ENCODE data around the gene MS4A4E.
"Not testable (repeated sequence)": the region's sequence is repeated elsewhere in the genome, so short reads cannot be mapped to it uniquely, and the experiment has no call there.

Gene MS4A4E

DNA sequence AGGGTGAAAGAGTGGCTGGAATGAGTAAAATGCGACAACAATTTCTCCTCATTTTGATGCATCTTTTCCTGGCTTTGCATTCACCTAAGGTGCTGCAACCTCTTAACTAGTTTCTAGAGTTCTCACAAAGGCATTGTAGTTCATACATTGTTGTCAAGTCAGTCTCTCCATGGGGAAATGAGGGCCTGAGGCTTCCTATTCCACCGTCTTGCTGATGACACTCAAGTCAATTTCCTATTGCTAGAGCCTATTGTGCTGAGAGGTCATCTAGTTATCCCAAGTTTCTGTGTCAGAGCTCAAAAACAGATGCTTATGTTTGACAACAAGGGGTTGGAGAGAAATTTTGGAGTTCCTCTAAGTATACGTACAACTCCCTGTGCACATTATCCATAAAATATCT is 48.4 kb downstream of the MS4A4E start:
- no peak overlapping the region for H3K4me3 ChIP-seq (ENCODE audit: insufficient read depth in 1 of 2, low read depth in 1 of 2, low read length in 2 of 2)
- 72% methylated on average over 3 of the region's 3 CpGs for WGBS
- no peak overlapping the region for H2BK15ac ChIP-seq (ENCODE audit: low read depth, poor library complexity, severe bottlenecking)
- no peak overlapping the region for H3K27ac ChIP-seq (ENCODE audit: low read length, poor library complexity, severe bottlenecking)
- H3K4ac ChIP-seq (ENCODE audit: low read depth in 1 of 2, low read length in 2 of 2), result no peak overlapping the region
- H3K4me2 ChIP-seq (ENCODE audit: low read length, poor library complexity, severe bottlenecking), result no peak overlapping the region
- no peaks in the 10 kb centered on the region for H3K27me3 ChIP-seq (ENCODE audit: control insufficient read depth in 1 of 2, insufficient read depth in 1 of 2, low read length in 2 of 2)
- no peaks in the 10 kb centered on the region for H3K4me1 ChIP-seq (ENCODE audit: control insufficient read depth, insufficient read depth, low read depth, low read length)
- H3K14ac ChIP-seq (ENCODE audit: low read length in 2 of 2), result no peak overlapping the region
- no peak overlapping the region for H4K91ac ChIP-seq (ENCODE audit: low read length)
- no peak overlapping the region for H2BK120ac ChIP-seq (ENCODE audit: low read depth, low read length)
- no peak for DNase-seq
- H4K8ac ChIP-seq (ENCODE audit: low read length), result no peak overlapping the region
- H3K9ac ChIP-seq (ENCODE audit: low read length), result no peak overlapping the region
- no peak overlapping the region for H2AFZ ChIP-seq (ENCODE audit: low read depth, low read length)
- no peak overlapping the region for H2BK5ac ChIP-seq (ENCODE audit: low read depth, low read length, poor library complexity, severe bottlenecking)
- H3K9me3 ChIP-seq (ENCODE audit: control insufficient read depth, low read length), result no peaks in the 10 kb centered on the region
- H2BK12ac ChIP-seq (ENCODE audit: low read length in 2 of 2), result no peak overlapping the region
- no peaks in the 10 kb centered on the region for H3K36me3 ChIP-seq (ENCODE audit: control insufficient read depth in 1 of 2, insufficient read depth in 2 of 2, low read depth in 1 of 2, low read length in 2 of 2)
- H3K23ac ChIP-seq (ENCODE audit: low read length in 2 of 2), result no peak overlapping the region
- H3K18ac ChIP-seq (ENCODE audit: low read depth in 1 of 2, low read length in 2 of 2), result no peak overlapping the region
- no peak overlapping the region for H2AK5ac ChIP-seq (ENCODE audit: low read length, severe bottlenecking)
- no peaks in the 10 kb centered on the region for H3K79me1 ChIP-seq (replicated peaks; ENCODE audit: low read length, poor library complexity, severe bottlenecking)

- H3K9me3 ChIP-seq (ENCODE audit: control insufficient read depth, low read length), result no peaks in the 10 kb centered on the region
- no peak overlapping the region for H2AK5ac ChIP-seq (ENCODE audit: low read length, severe bottlenecking)
- no peak overlapping the region for H2BK15ac ChIP-seq (ENCODE audit: low read depth, poor library complexity, severe bottlenecking)
- no peaks in the 10 kb centered on the region for H3K79me1 ChIP-seq (replicated peaks; ENCODE audit: low read length, poor library complexity, severe bottlenecking)
- no peak overlapping the region for H3K18ac ChIP-seq (ENCODE audit: low read depth in 1 of 2, low read length in 2 of 2)
- H4K8ac ChIP-seq (ENCODE audit: low read length), result no peak overlapping the region
- H3K27ac ChIP-seq (ENCODE audit: low read length, poor library complexity, severe bottlenecking), result no peak overlapping the region
- no peak overlapping the region for H2BK12ac ChIP-seq (ENCODE audit: low read length in 2 of 2)
- no peak overlapping the region for H3K4me3 ChIP-seq (ENCODE audit: insufficient read depth in 1 of 2, low read depth in 1 of 2, low read length in 2 of 2)
- H3K9ac ChIP-seq (ENCODE audit: low read length), result no peak overlapping the region
- no peak overlapping the region for H3K23ac ChIP-seq (ENCODE audit: low read length in 2 of 2)
- no peak overlapping the region for H2BK120ac ChIP-seq (ENCODE audit: low read depth, low read length)
- no peak overlapping the region for H3K4ac ChIP-seq (ENCODE audit: low read depth in 1 of 2, low read length in 2 of 2)
- DNase-seq, result peak; percentile 74
- H3K14ac ChIP-seq (ENCODE audit: low read length in 2 of 2), result no peak overlapping the region
- H3K4me2 ChIP-seq (ENCODE audit: low read length, poor library complexity, severe bottlenecking), result no peak overlapping the region
- no peaks in the 10 kb centered on the region for H3K27me3 ChIP-seq (ENCODE audit: control insufficient read depth in 1 of 2, insufficient read depth in 1 of 2, low read length in 2 of 2)
- no peak overlapping the region for H4K91ac ChIP-seq (ENCODE audit: low read length)
- no peak overlapping the region for H2BK5ac ChIP-seq (ENCODE audit: low read depth, low read length, poor library complexity, severe bottlenecking)
- no peaks in the 10 kb centered on the region for H3K36me3 ChIP-seq (ENCODE audit: control insufficient read depth in 1 of 2, insufficient read depth in 2 of 2, low read depth in 1 of 2, low read length in 2 of 2)
- H3K4me1 ChIP-seq (ENCODE audit: control insufficient read depth, insufficient read depth, low read depth, low read length), result no peaks in the 10 kb centered on the region
- 0% methylated on average over 1 of the region's 1 CpG for WGBS
- H2AFZ ChIP-seq (ENCODE audit: low read depth, low read length), result no peak overlapping the region
These were observed 49.1 kb downstream of the MS4A4E start for GRCh38 chr11:60193687-60194433.

DNA sequence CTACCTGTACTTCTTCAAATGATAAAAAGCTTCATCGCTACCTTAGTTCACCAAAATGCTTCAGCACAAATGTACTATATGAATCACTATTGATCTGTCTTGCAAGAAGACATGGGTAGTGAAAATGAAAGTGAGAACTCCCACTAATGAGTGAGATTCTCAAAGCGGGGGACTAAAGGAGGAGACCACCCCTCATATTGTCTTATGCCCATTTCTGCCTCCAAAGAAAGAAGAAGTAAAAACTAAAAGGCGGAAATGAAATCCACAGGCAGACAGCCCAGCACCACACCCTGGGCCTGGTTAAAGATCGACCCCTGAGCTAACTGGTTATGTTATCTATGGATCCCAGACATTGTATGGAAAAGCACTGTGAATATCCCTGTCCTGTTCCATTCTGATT is 50.4 kb downstream of the MS4A4E start:
- H2AFZ ChIP-seq (ENCODE audit: low read depth, low read length); H4K8ac ChIP-seq (ENCODE audit: low read length); H2BK15ac ChIP-seq (ENCODE audit: low read depth, poor library complexity, severe bottlenecking); H3K9ac ChIP-seq (ENCODE audit: low read length); H3K27ac ChIP-seq (ENCODE audit: low read length, poor library complexity, severe bottlenecking); H3K27me3 ChIP-seq (ENCODE audit: control insufficient read depth in 1 of 2, insufficient read depth in 1 of 2, low read length in 2 of 2); H3K14ac ChIP-seq (ENCODE audit: low read length in 2 of 2); H3K4me3 ChIP-seq (ENCODE audit: insufficient read depth in 1 of 2, low read depth in 1 of 2, low read length in 2 of 2); H2BK12ac ChIP-seq (ENCODE audit: low read length in 2 of 2); H2BK5ac ChIP-seq (ENCODE audit: low read depth, low read length, poor library complexity, severe bottlenecking); H4K91ac ChIP-seq (ENCODE audit: low read length); DNase-seq; H3K79me1 ChIP-seq (replicated peaks; ENCODE audit: low read length, poor library complexity, severe bottlenecking); H3K9me3 ChIP-seq (ENCODE audit: control insufficient read depth, low read length); H3K18ac ChIP-seq (ENCODE audit: low read depth in 1 of 2, low read length in 2 of 2); H3K4me2 ChIP-seq (ENCODE audit: low read length, poor library complexity, severe bottlenecking); H2AK5ac ChIP-seq (ENCODE audit: low read length, severe bottlenecking); H3K4me1 ChIP-seq (ENCODE audit: control insufficient read depth, insufficient read depth, low read depth, low read length); H3K36me3 ChIP-seq (ENCODE audit: control insufficient read depth in 1 of 2, insufficient read depth in 2 of 2, low read depth in 1 of 2, low read length in 2 of 2); H3K4ac ChIP-seq (ENCODE audit: low read depth in 1 of 2, low read length in 2 of 2); H3K23ac ChIP-seq (ENCODE audit: low read length in 2 of 2); H2BK120ac ChIP-seq (ENCODE audit: low read depth, low read length): not testable (repeated sequence)
- 71% methylated on average over 3 of the region's 4 CpGs for WGBS

DNA sequence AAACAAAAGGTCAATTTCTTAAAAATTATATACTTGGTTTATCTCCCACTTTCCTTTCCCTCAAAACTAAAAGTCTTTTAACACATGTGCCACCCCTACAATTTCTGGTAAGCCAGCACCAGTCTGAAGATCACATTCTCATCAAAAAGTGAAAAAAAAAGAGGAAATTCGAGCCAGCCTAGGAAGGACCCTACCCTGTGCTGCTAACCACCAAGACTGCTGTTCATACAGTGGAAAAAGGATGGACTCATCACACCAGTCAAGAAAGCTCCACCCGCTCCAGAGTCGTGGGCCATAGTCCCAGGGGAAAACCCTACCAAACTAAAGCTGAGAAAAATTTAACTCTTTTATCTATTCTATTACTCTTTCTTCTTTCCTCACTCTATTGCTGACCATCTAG is 54.5 kb downstream of the MS4A4E start:
- not testable (repeated sequence) for H3K4me1 ChIP-seq (ENCODE audit: control insufficient read depth, insufficient read depth, low read depth, low read length); H3K9me3 ChIP-seq (ENCODE audit: control insufficient read depth, low read length); DNase-seq; H2AK5ac ChIP-seq (ENCODE audit: low read length, severe bottlenecking); H3K79me1 ChIP-seq (replicated peaks; ENCODE audit: low read length, poor library complexity, severe bottlenecking); H3K27me3 ChIP-seq (ENCODE audit: control insufficient read depth in 1 of 2, insufficient read depth in 1 of 2, low read length in 2 of 2); H3K36me3 ChIP-seq (ENCODE audit: control insufficient read depth in 1 of 2, insufficient read depth in 2 of 2, low read depth in 1 of 2, low read length in 2 of 2); H3K18ac ChIP-seq (ENCODE audit: low read depth in 1 of 2, low read length in 2 of 2); H2BK15ac ChIP-seq (ENCODE audit: low read depth, poor library complexity, severe bottlenecking); H3K14ac ChIP-seq (ENCODE audit: low read length in 2 of 2); H3K4ac ChIP-seq (ENCODE audit: low read depth in 1 of 2, low read length in 2 of 2); H3K23ac ChIP-seq (ENCODE audit: low read length in 2 of 2); H2BK120ac ChIP-seq (ENCODE audit: low read depth, low read length); H3K4me3 ChIP-seq (ENCODE audit: insufficient read depth in 1 of 2, low read depth in 1 of 2, low read length in 2 of 2); H2AFZ ChIP-seq (ENCODE audit: low read depth, low read length); H3K27ac ChIP-seq (ENCODE audit: low read length, poor library complexity, severe bottlenecking); H2BK5ac ChIP-seq (ENCODE audit: low read depth, low read length, poor library complexity, severe bottlenecking); H3K9ac ChIP-seq (ENCODE audit: low read length); H4K8ac ChIP-seq (ENCODE audit: low read length); H4K91ac ChIP-seq (ENCODE audit: low read length); H2BK12ac ChIP-seq (ENCODE audit: low read length in 2 of 2); H3K4me2 ChIP-seq (ENCODE audit: low read length, poor library complexity, severe bottlenecking)
- WGBS, result 54% methylated on average over 3 of the region's 3 CpGs
